ENCODE measurements around the gene SORCS1.

SORCS1 gene

DNA sequence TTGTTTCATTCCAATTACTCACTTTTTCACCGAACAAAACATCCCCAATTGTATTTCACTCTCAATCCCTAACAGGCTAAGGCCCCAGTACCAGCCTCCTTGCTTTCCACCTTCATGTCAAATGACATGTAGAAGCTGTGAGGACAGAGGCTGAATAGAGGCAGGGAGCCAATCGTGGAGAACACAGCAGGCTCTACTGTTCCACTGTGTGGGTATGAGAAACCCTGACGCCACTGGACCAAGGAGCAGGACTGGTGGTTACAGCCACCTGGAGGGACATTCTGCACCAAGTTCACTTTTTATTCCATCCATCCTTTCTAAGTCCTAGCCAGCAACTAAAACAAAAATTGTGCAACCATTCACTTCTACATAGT, 502.8 kb downstream of the SORCS1 start:
- no peak for DNase-seq (ENCODE audit: low read depth, low spot score)

GRCh38 chr10:106661133-106661766, 503.3 kb downstream of the SORCS1 start:
- DNase-seq (ENCODE audit: low read depth, low spot score), result no peak

DNA sequence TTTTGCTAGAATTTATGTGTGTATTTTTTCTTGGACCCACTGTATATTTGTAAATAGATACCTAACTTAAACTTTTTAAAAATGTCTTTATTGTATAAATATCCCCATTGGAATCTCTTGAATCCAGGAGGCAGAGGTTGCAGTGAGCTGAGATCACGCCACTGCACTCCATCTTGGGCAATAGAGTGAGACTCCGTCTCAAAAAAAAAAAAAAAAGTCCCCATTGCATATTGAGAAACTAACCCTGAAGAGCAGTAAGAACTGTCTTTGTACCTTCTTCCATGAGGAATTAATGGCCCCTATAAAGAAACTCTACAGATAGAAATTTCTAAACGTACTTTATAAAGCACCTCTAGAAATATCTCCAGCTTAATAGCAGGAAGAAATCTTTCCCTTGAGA, 504.0 kb downstream of the SORCS1 start:
- DNase-seq (ENCODE audit: low read depth, low spot score), result no peak

DNA sequence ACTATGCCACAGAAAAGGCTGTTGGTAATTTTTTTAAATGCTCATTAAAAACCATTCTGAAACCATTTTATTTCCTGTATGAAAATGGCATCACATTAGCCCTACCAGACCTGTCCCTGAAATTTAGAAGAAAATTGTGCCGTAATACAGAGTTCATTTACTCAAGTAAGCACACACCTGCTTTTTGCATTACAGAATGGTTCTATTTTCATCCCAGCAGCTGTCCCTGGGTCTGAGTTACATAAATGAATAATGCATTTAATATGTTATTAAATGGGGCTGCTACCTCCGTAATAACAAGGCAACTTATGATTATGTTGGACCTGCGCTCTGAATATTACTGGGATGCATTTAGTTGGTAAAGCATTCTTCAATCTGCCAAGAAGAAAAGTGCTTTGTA, 508.9 kb downstream of the SORCS1 start:
- DNase-seq (ENCODE audit: low read depth, low spot score), result no peak

DNA sequence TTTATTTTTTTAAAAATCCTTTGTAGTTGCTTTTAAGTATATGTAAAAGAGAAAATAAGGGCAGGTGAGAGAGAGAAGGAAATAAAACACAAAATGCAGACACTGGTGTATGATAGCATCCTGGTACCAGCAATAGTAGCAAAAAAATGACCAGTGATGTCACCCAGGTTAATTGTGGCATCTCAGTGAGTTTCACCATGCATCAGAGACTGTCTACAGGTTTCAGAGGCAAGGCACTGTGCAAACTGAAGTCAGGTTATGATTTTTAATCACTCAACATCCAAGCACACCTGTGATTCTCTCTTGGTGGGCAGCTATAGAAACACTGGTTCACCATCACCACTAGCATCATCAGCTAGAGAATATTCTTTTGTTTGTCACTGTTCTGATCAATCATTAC, 509.3 kb downstream of the SORCS1 start:
- no peak for DNase-seq (ENCODE audit: low read depth, low spot score)

- DNase-seq (ENCODE audit: low read depth, low spot score), result no peak
These were observed 512.2 kb downstream of the SORCS1 start for GRCh38 chr10:106652279-106652678.

DNA sequence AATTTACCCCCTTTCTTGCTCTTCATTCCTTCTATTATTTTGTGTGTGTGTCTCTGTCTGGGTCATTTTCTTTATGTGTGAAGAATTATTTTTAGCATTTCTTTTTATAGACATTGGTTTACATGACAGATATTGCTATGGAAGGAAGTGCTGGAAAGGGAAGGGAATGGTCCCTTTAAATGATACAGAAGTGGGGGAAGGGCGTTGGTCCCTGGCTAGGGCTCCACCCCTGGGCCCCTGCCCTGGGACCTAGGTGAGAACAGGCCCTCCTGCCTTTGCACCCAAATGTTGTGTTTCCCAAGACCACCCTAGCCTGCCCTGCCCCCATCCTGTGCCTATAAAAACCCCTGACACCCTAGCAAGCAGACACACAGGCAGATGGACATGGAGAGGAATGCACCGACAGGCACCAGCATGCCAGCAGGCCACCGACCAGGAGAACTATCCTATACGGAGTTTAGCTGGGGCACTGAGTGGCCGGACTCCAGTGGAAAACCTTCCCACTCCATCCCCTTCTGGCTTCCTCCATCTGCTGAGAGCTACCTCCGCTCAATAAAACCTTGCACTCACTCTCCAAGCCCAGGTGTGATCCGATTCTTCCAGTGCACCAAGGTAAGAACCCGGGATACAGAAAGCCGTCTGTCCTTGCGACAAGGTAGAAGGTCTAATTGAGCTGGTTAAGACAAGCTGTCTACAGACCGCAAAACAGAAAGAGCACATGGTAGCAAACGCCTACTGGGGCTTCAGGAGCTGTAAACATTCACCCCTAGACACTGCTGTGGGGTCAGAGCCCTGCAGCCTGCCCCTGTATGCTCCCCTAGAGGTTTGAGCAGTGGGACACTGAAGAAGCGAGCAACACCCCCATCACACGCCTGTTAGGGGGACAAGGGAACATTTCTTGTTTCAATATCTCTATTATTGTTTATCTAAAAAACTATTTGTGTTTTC, 515.7 kb downstream of the SORCS1 start:
- DNase-seq (ENCODE audit: low read depth, low spot score), result no peak

DNA sequence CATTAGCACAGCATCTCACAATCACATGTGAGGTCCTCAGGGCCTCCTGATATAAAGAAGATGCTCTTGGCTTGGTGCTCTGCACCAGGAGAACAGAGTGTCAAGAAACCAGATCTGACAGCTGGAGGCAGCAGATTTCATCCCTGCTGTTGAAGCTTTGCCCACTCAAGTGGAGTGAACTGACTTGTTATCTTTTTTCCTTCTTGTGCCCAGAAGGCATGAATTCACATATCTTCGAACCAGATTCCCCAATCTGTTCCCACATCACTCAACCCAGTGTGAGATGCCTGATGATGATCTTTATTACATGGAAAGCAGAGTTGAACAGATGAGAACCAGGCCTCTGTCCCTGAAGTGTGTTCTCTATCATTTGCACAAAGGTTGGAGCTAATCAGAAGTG, 521.0 kb downstream of the SORCS1 start:
- no peak for DNase-seq (ENCODE audit: low read depth, low spot score)

DNA sequence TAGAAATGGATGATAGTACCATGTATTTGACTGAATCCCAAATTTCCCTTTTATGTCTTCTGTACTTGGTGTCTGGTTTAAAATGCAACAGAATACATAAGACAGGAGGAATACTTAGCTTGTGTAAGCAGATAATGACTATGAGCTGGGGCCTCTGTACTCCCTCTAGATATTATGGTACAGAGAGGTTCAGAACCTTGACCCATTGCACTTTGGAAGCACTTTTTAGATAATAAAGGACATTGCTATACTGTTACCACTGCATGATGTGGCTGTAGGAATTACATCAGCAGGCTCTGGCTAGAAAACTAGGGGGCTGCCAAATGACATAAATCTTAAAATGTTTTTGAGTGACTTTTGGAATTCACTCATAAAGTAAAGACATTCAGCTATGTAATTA, 526.6 kb downstream of the SORCS1 start:
- no peak for DNase-seq (ENCODE audit: low read depth, low spot score)

GRCh38 chr10:106636766-106637491, 527.6 kb downstream of the SORCS1 start:
- DNase-seq (ENCODE audit: low read depth, low spot score), result peak; percentile 29

DNA sequence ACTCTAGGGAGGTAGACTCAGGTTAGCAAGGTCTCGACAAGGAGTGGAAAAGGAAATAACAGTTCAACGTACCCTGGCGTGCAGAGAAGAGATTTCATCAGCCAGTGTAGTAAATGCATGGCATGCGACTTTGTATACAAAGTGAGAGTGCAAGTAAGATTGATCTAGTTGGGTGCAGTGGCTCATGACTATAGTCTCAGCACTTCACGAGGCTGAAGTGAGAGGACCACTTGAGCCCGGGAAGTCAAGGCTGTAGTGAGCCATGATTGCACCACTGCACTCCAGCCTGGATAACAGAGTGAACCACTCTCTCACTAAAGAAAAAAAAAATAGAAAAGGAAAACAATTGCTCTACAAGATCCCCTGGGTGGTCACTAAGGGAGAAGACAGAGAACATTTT, 528.6 kb downstream of the SORCS1 start:
- no peak for DNase-seq (ENCODE audit: low read depth, low spot score)

DNA sequence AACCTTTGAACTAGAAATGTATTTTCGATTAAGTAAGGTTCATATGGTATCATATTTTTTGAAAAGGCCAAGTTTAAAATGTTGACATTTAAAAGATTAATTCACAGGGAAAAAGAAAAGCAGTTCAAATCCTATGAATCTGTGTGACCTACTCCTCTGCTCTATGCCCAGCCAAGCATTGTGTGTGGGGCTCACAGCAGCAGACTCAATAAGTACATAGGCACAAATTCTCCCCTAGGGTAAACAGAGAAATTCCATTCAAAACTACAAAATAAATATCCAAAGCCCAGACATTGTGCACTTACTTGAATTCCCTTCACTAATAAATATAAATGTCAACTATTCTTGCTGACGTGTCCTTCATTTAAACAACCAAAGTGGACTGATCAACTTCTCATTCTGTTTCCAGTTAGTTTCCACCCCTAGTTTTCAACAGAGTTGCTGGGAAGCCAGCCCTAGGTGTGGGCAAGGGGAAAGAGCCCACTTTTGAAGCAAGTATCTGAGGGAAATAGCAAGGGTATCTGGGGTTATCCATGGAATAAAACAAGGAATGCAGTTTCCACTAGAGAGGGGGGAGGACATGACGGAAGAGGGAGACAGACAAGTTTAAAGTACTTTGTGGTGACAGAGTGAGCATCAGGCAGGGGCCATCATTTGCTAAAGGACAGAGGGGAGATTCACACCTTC, 533.3 kb downstream of the SORCS1 start:
- DNase-seq (ENCODE audit: low read depth, low spot score), result no peak

DNA sequence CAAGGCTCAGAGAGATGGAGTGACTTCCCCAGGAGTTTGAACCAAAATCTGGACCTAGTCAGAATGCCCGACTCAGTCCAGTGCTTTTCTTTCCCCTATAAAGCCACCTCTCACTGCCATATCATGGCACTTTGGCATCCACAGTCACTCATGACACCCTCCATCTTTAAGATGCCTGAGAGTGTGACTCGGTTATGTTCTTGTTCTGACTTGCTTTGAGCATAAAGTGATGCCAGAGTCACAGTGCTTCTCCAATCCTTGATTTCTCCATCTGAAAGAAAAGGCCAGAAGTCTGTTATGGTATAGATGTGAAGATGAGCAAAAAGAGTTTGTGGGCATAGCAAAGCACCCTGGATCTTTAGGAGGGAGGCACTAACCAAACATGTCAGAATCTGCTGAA, 538.1 kb downstream of the SORCS1 start:
- DNase-seq (ENCODE audit: low read depth, low spot score), result no peak

- no peak for DNase-seq (ENCODE audit: low read depth, low spot score)
These were observed 538.8 kb downstream of the SORCS1 start for GRCh38 chr10:106625751-106626150.

- DNase-seq (ENCODE audit: low read depth, low spot score), result no peak
These were observed 545.2 kb downstream of the SORCS1 start for GRCh38 chr10:106619346-106619745.

- DNase-seq (ENCODE audit: low read depth, low spot score), result no peak
These were observed 545.9 kb downstream of the SORCS1 start for GRCh38 chr10:106618646-106619045.

DNA sequence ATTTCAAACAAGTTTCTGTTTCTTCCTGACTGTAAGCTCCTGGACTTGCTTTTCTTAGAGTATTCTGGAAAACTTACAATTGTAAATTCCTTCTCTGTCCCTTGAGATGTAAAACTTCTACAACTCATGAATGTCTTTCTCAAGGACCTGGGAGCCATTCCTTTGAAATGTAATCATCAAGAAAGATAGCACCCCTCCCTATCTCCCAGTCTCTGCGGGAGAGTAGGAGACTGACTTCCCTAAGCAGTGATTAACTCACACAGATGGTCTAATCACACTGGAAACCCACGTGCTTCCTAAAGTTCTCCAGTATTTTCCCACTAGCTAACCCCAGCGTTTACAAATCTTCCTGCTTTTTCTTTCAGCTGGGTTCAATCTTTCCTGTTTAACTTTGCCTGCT, 549.4 kb downstream of the SORCS1 start:
- peak; percentile 18 for DNase-seq (ENCODE audit: low read depth, low spot score)

DNA sequence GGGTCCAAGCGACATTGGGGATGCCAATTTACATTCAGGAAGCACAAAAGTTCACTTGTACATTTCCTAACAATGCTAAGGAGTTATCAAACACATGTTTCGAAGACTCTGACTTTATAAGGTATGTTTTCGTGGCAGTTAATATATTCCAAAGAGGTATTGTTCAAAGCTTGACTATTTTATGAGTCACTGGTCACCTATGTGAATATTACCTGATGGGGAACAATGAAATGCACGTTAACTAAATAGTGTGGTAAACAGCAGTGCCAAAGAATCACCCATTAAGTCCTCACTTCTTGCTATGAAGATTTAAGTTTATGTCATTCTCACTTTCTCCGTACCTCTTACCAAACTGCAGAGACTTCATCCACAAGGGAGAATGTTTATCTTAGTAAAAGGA, 550.2 kb downstream of the SORCS1 start:
- no peak for DNase-seq (ENCODE audit: low read depth, low spot score)

- DNase-seq (ENCODE audit: low read depth, low spot score), result no peak
These were observed 552.1 kb downstream of the SORCS1 start for GRCh38 chr10:106612381-106612780.

DNA sequence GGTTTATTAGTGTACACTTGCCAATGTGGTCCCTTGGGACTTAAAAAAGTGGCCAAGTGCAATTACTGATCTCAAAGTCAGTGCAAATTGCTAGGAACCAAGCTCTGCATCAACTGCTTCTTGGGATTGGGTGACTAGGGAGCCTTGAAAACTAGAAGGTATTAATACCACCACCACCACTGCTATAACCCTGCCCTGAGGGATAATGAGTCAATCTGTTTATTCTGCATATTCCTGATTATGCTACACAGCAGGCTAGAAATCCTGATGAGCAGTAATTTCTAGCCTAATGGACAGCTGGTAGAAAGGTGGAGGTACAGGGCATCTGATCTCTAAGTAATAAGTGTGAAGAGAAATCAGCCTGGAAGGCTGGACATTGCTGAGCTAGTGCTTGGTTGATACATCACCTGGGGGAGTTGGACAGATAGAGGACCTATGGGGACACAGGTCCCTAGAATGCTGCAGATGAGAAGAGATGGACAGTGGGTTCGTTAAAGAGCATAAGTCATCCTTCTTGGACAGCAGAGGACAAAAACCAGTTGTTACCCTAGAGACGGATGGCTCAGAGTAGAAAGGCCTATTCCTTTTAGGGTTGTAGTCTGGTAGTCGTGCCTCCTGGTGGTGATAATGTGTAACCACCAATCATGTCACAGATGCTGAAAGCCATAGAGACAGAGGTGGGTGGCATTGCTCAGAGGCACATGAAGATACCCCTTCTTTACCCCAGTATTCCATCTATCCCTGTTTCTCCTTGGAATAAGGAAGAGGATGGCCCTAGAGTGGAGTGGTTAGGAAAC, 554.8 kb downstream of the SORCS1 start:
- no peak for DNase-seq (ENCODE audit: low read depth, low spot score)

GRCh38 chr10:106608066-106608465, 556.4 kb downstream of the SORCS1 start:
- no peak for DNase-seq (ENCODE audit: low read depth, low spot score)
